NOMO-1 (cell line): ENCODE data around the gene DNAJC18.
"Not testable (repeated sequence)": the region's sequence is repeated elsewhere in the genome, so short reads cannot be mapped to it uniquely, and the experiment has no call there.

Source experiments
- DNase-seq, 2 experiments: peaks; one replicate each; lab custom pipeline; 2025; ENCODE audit not compliant: unreplicated experiment in 2 of 2; lab: John Stamatoyannopoulos, UW

The DNAJC18 gene

DNA sequence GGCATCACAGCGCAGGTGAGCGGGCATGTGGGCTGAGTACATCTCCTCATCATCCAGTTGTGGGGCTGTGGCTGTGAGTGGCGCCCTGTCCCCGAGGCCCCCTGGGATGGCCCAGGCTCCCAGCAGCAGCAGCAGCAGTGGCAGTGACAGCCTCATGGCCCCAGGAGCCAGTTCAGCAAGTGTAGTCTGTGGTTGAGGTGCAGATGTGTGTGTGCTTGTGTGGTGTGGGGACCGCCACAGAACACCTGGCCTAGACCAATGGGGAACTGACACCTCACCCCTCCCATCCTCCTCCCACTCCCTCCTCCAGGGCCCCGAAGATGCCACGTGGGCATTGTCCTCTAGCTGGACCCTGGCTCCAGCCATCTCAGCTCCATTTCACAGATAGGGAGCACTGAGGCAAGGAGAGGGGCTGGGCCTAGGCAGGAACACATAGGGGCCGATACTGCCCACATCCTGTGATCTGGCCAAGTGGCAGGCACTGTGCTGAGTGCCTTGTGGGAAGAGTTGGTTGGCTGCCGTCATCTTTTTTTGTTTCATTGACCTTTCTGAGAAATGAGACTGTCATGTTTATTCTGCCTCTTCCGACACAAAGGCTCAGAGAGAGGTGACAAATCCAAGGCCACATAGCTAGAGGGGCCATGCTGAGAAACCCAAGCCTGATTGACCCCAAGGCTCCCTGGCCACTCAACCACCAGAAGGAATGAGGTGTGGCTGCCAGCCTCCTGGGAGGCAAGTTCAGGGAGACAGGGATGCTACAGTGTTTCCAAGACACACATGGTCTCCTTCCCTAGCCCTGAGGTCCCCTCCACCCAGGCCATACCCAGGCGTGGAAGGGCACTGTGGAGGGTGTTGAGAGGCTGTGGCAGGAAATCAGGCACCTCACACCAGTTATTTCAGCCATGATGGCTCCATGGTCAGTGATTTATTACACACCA is 49.4 kb downstream of the DNAJC18 start, which contains the start of gene MZB1:
Gene MZB1 (minus strand): TSS at position 213 of the 938 bp plus-strand sequence. CDS start 57 bp downstream, at position 156.
- no peak for DNase-seq

DNA sequence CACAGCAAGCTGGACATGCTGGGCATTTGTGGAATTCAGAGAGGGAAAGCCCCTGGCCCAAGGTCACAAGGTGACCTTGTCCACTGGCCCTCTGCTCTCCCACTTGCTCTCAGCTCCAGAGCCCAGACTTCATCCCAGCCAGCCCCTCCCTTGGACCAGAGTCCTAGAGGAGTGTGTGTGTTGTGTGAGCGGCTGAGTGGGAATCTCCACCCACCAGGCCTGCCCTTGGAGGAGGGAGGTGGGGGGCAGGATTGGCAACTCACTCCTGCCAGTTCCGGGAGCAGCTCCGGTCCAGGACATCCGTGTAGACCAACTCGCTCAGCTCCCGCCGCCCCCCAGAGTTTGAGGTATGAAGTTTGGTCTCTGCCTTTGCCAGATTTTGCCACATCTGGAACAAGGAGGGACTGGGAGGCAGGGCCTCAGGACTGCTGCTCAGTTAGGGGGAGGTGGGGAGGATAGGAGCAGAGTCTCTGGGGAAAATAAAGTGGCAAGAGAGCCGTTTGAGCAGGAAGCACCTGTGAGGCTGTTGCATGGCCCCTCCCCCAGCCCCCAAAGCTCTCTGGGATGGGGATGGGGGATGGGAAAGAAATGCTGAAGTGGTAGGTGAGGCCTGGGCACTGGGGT is 51.0 kb downstream of the DNAJC18 start:
- no peak for DNase-seq

DNA sequence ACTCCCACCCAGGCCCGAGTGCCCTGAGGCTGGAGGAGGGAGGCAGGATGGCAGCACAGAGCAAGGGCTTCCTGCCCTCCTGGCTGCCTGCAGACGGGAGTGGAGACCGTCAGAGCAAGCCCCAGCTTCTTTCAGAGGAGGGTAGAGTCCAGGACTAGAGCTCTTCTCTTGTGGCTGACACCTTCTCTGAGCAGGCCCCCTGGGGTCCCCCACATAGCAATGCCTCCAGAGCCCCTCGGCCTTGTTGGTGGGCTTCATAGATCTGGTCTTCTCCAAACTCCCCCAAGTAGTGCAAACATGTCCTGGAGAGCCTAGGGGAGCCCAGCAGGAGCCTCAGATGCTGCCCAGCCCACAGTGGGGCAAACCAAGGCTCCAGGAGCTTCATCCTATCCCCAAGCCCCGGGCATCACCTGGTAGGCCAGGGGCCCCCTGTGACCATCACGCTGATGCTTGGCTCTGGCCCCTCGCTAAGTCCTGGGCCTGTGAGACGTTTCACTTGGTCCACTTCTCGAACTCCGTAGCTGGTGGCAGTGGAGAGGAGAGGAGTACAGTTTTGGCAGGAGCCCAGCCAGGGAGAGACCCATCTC is 51.6 kb downstream of the DNAJC18 start:
- no peak for DNase-seq

DNA sequence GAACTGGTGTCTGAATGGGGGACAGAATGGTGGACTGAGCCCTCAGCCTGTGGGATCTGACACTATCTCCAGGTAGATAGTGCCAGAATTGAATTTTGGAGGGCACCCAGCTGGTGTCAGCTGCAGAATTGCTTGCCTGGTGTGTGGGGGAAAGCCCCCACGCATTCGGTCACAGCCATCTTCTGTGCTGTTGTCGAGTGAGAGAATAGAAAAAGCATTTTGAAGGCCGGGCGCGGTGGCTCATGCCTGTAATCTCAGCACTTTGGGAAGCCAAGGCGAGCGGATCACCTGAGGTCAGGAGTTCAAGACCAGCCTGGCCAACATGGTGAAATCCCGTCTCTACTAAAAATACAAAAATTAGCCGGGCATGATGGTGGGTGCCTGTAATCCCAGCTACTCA is 52.4 kb downstream of the DNAJC18 start:
- DNase-seq, result not testable (repeated sequence)

DNA sequence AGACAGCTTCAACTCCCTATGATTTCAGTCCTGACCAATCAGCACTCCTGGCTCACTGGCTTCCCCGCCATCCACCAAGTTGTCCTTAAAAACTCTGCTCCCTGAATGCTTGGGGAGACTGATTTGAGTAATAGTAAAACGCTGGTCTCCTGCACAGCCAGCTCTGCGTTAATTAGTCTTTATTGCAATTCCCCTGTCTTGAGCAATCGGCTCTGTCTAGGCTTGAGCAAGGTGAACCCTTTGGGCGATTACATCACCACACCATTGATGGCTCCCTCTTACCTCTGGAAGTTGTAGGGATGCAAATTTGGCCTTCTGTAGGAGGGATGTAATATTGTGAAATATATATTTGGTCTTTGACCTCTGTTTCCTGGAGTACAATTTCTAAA is 53.3 kb downstream of the DNAJC18 start:
- peak; percentile 85 to 89 for DNase-seq

DNA sequence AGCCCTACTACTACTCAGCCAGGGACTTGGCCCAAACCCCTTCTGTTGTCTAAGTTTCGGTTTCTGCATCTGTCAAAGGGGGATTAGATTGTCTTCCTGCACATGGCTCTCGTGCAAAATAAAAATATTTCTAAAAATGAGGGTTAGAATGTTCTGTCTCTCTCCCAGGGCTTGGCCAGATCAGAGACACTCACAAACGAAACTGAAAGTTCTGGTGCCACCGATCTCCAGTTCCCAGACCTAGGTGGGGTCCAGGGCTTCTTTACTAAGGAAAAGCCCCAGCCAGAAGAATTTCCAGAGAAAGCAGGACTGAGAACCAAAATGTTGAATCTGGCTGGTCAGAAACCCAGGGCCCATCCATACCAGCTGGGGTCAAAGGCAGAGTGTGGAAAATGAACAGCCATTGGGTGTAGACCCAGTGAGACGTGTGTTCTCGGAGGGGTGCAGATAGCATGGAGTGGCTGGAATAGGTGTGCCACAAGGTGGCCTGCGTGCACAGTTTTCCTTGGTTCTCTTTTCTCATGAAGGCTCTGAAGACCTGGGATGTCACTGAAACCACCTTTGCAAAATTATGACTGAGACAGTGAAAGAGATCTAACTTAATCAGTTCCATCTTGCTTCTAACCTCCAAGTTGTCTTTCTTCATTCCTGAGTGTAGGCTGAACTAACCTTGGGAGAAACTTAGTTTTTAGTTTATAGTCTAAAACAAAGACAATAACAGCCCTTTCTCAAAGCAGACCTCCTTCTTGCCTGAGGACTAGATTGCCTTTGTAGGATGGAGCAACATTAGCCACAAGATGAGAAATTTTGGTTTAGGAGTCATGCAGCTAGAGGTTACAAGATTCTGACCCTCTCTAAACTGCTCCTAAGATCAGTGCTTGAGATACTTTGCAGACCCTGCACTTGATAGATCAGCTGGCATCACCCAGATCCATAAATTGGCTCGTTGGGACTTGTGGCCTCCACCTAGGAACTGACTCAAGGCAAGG is 54.0 kb downstream of the DNAJC18 start:
- peak in 1 of 2 experiments; percentile 54 for DNase-seq

DNA sequence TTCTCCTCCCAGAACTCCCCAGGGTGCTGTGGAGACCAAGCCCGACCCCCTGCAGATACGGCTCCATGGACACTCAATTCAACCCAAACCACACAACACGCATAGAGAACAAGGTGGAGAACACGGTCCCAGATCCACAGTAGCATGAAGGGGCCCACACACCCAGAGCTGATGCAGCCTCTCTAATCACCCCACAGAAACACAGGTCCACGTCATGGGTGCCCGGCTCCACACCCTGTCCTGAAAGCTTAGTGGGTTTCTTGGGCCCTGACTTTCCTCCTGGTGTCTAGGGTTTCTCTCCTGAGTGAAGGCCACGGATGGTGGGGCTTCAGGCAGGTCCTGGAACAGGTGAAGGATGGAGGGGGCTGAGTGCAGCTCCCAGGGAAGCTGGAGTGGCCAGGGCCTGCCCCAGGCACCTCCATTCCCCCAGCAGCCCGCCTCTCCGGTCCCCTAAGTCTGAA is 54.7 kb downstream of the DNAJC18 start:
- no peak for DNase-seq

DNA sequence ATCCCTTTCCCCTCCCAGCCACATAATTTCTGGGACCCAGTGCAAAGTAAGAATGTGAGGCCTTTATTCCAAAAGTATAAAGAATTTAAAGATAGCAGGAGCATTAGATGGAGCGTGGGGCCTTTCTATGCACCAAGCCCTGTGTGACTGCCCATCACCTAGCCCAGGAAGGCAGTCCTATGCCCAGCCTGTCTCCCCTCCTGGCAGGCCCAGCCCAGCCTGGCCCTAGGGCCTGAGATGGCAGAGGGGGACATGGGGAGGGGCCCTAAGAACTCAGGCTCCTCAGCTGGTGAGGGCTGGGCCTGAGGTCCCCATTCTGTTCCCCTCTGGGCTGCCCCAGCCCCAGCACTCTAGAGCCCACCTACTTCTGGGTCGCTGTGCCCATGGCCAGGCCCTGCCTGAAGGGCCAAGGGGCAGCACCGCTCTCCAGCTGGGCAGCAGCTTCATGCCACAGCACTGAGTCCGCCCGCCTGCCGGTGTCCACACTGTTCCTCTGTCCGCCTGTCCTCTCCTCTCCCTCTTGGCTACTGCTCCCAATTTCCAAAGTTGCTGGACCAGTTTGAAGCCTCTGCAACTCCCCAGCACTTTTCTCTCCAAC is 55.2 kb downstream of the DNAJC18 start:
- no peak for DNase-seq

DNA sequence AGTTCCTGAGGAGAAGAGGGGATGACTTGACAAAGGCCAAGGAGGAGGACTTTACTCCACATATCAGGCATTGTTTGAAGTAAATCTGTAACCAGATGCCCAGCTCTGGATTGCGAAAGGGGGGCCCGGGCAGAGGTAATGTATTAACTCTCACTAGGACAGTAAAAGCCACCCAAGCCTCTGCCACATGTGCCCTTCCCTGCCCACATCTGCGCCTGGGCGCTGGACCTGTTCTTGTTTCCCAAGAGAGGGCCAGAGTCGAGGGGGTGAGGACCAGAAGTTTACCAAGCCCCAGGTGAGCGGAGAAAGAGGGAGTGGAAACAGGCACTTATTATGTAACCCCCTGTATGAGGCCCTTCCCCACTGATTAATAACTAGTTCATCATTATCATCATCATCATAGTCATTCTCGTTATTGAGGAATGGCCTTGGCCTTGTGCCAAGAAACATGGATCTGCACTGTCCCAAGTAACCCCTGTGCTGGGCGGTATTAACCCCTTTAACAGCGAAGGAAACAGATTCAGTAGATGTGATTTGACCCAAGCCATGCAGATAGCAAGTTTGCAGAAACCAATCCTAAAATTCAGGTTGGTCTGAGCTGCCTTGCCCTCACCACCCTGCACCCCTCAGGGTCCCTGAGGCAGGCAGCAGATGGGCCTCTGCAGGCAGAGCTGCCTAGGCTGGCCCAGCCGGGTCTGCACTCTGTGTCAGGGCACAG is 55.9 kb downstream of the DNAJC18 start, which contains the start of gene SLC23A1:
Gene SLC23A1 (minus strand): TSS at position 23 of the 718 bp plus-strand sequence. CDS start 44 bp downstream, outside the sequence.
- no peak for DNase-seq

DNA sequence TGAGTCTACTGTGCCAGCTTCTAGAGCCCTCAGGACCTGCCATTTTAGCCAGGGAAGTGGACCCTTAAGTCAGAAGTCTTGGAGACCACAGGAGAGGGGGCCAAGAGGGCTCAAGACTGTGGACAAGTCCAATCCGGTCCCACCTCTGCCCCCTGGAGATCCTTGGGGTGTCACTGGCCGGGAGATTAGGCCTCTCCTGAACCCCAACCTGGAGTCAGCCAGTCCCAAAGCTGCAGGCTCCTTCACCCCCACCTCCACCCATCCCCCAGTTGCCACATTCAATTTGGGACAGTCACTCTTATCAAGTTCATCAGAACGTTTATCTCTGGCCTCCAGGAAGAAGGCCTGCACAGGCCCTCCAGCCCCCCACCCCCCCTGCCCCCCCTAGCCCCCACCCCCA is 56.5 kb downstream of the DNAJC18 start:
- DNase-seq, result no peak

DNA sequence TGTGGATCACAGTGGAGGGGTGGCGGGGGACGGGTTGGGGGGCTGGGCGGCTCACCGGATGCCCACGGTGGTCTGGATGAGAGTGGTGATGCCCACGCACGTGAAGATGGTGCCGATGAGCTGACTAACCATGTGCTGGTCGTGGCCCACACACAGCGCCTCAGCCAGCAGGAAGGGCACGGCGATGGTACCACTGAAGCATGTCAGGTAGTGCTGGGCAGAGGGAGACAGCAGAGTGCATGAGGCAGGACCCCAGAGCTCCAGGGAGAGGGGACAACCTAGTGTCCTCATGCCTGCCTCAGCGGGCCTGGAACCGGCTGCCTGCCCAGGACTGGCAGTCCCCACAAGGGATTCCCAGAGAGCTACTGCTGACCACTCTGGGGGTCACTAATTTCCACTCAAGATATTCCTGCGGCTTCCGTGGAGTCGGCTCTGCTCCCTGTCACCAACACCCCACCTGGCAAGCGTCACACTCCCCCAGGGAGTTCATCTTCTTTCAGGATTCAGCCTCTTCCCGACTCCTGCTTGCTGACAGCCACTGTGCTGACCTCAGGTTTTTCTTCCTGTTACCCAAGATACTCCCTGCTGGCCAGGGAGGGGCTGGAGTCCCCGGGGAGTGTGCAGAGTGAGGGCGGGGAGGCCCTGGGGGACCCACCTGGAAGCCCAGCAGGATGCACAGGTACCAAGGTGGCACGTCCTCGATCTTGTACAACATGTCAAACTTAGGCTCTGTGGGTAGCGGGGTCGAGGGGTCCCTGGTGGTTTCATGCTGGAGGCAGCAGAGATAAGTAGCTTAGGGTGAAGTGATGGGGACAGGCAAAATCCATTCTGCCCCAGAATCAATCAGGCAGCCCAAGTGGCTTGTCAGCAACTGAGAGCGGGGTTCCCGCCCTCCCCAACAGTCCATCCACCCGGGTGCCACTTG is 57.2 kb downstream of the DNAJC18 start:
- no peak for DNase-seq

DNA sequence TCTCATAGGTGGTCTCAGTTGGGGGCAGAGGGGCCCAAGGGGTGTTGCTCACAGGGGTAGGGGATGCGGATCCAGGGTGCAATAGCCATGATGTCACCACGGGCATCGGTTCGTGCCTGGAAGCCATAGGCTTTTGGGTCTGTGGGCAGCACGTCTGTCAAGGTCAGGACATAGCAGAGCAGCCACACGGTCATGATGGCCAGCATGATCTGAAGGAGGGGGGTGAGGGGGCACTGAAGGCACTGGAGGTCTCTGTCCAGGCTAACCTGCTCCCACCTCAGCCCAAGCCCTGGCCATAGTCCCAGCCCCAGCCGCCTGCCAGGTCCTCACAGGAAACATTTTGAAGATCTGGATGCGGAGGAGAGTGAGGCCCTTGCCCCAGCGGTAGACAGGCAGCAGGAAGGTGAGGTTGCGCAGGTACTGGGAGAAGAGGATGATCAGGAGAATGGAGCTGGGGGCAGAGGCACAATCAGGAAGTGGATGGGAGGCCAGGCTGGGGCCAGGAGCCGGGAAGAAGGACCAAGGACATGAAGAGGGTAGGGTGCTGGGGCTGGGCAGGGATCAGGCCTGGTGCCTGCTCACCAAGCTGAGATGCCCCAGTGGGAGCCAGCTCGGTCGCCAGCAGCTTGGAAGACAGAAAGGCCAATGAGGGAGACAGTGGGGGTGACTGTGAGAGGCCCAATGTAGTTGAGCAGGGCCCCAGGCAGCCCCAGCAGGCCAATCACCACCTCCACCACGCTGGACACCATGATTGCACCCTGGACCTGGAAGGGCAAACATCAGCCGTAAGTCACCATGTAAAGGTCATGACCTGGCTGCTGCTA is 59.5 kb downstream of the DNAJC18 start:
- DNase-seq, result no peak

DNA sequence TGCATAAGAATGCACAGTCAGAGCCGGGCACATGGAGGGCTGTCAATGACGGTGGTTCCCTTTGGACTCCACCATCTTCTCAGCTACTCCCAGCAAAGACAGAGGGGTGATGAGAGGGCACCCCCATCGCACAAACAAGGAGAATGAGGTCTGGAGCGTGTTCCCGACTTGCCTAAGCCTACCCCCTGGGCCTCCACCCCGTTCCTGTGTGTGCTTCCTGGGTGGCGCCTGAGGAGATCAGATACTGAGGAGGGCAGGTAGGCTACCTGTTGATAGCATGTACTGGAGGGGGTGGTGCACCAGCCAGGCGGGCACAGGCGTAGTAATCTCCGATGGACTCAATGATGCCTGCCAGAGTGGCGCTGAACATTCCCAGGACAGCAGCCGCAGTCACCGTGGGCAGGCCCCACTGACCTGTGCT is 60.4 kb downstream of the DNAJC18 start:
- no peak for DNase-seq

DNA sequence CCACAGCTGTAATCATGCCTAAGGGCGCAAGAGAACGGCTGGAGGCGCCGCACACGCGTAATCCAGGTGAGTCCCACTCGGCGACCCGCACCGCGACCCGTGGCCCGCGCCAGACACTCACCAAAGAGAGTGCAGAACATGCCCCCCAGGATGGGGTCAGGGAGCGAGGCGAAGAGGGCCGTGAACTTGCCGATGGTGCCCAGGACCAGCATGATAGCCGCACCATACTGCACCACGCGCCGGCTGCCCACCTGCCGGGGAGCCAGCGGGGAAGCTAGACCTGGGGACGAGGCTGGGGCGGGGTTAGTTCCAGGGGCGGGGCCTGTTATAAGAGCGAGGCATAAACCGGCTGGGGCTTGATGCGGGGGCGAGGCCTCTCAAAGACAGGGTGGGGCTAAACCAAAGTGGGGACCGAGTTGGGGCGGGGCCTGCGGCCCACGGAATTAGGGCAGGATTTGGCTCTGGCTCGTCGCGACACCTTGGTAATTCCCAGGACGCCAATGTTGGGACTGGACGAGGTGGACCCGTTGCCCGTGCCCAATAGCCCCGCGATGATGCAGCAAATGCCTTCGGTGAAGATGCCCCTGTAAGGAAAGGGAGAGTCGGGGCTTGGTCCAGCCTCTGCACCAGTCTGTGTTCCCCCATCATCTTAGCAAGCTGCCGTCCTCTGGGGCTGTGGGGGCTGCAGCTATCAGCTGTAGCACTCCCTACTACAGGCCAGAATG is 61.1 kb downstream of the DNAJC18 start:
- no peak for DNase-seq

DNA sequence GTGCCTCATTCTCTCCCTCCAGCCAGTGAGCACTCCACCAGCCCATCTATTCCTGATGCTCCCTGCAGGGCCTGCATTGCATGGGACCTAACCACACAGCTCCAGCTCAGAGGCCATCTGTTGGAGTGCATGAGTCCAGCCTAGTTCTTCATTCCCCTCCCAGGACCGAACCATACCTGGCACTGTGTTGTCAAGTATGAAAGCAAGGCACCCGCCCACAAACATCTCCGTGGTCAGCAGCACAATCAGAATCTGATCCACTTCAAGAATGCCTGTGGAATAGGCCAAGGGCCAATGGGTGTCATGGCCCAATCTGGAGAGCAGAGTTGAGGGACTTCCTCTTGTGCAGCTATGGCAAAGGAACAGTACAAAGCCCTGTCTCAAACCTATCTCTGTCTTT is 62.1 kb downstream of the DNAJC18 start:
- DNase-seq, result no peak

DNA sequence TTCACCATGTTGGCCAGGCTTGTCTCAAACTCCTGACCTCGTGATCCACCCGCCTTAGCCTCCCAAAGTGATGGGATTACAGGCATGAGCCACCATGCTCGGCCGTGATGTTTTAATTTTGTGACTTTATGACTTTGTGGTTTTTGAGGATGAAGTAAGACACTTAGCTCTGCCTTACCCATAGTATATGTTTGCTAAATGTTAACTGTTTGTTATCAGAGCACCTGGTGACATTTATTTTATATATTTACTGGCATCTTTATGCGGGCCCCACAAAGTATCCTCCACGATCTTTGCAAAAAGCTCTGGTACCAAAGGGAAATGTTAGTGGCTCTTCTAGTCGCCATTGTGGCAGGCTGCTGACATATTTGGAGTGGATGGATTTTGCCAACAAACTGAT is 63.0 kb downstream of the DNAJC18 start:
- no peak for DNase-seq

DNA sequence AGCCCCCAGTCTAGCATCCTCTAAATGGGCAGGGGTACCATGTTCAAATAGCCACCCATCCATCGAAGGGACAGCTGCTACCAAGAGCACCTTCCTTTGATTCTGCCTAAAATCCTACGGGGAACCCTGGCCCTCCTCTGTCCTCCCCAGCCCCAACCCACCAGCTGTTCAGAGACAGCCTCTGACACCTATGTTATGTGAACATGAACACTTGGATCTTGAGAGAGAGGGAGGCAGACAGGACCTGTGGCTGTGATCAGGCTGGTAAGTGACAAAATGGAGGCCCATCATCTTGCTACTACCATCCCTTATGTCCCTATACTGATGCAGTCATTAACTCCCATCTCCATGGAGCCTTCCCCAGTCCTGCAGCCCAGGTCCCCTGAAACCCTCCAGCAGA is 64.4 kb downstream of the DNAJC18 start:
- DNase-seq, result no peak
